PFSK-1 (cell line): ENCODE results near the gene ARHGAP44.

Source experiments
- FOXP2 ChIP-seq: optimal IDR thresholded peaks from 2 replicates; pipeline ENCODE3; 2011; ENCODE audit warnings: borderline replicate concordance, control low read depth, inconsistent platforms; ENCODE audit not compliant: insufficient read depth; ENCODE audit errors: extremely low read length, extremely low read depth
- POLR2AphosphoS5 ChIP-seq: IDR thresholded peaks from 2 replicates; pipeline ENCODE4 v1.6.1; 2012; ENCODE audit warnings: low read depth, mild to moderate bottlenecking, control low read depth, low read length, moderate library complexity
- REST ChIP-seq, 2 experiments: IDR thresholded peaks; 2 replicates each; pipeline versions ENCODE4 v1.6.1 to v1.8.0; 2011 to 2012; ENCODE audit warnings: low read depth in 2 of 2, low read length in 2 of 2, control low read depth in 1 of 2, inconsistent platforms in 1 of 2, mild to moderate bottlenecking in 1 of 2, moderate library complexity in 1 of 2; ENCODE audit not compliant: insufficient read depth in 1 of 2
- SIN3A ChIP-seq: IDR thresholded peaks from 2 replicates; pipeline ENCODE4 v1.6.1; 2012; ENCODE audit warnings: mild to moderate bottlenecking, low read length, moderate library complexity, borderline replicate concordance; ENCODE audit not compliant: insufficient read depth
- TAF1 ChIP-seq: IDR thresholded peaks from 2 replicates; pipeline ENCODE4 v1.6.1; 2012; ENCODE audit warnings: low read length, control low read depth, borderline replicate concordance; ENCODE audit not compliant: insufficient read depth

GRCh38 chr17:12994341-12995074 is 205.2 kb downstream of the ARHGAP44 start:
- no peak for TF ChIP-seq REST (IDR thresholded peaks at IDR 0.05; ENCODE audit: insufficient read depth in 1 of 2, low read depth in 2 of 2, low read length in 2 of 2)
- TF ChIP-seq POLR2AphosphoS5: no peak
- TF ChIP-seq FOXP2: no peak
- no peak for TF ChIP-seq SIN3A
- TF ChIP-seq TAF1: no peak
